NCI-H146 (cell line): ENCODE data around the gene PDC.
"Not testable (repeated sequence)": the region's sequence is repeated elsewhere in the genome, so short reads cannot be mapped to it uniquely, and the experiment has no call there.

ENCODE experiments used
- DNase-seq: peaks from one replicate; lab custom pipeline; 2025; lab: John Stamatoyannopoulos, UW

The PDC gene

DNA sequence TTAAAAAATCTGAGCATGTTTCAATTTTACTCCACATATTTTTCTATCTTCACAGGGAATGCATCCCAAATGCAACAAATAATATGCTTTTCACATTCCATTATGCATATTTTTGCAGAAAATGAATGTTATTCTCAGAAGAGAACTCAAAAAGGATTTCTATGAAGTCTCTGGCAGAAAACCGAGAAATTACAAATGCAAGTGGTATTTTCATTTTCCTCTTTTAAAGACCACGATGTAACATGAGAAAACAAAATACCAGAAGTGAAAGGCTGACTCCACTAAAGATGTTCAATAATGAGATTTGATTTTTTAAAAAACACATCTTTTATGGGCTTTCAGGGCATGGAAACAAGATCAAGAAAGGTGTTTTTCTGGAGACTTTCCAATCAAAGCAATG lies 5.0 kb upstream of the PDC start:
- no peak for DNase-seq

DNA sequence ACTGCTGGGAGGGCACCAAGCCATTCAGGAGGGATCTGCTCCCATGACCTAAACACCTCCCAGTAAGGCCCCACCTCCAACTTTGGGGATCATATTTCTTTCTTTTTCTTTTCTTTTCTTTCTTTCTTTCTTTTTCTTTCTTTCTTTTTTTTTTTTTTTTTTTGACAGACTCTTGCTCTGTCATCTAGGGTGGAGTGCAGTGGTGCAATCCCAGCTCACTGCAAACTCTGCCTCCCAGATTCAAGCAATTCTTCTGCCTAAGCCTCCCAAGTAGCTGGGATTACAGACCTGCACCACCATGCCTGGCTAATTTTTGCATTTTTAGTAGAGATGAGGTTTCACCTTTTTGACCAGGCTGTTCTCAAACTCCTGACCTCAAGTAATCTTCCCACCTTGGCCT lies 4.6 kb upstream of the PDC start:
- DNase-seq: not testable (repeated sequence)

- no peak for DNase-seq
Observed at GRCh38 chr1:186463926-186464325, 3.0 kb upstream of the PDC start.

- no peak for DNase-seq
Observed at GRCh38 chr1:186463511-186463910, 2.6 kb upstream of the PDC start.

- DNase-seq: not testable (repeated sequence)
Observed at GRCh38 chr1:186459161-186459560, 1.8 kb downstream of the PDC start.

DNA sequence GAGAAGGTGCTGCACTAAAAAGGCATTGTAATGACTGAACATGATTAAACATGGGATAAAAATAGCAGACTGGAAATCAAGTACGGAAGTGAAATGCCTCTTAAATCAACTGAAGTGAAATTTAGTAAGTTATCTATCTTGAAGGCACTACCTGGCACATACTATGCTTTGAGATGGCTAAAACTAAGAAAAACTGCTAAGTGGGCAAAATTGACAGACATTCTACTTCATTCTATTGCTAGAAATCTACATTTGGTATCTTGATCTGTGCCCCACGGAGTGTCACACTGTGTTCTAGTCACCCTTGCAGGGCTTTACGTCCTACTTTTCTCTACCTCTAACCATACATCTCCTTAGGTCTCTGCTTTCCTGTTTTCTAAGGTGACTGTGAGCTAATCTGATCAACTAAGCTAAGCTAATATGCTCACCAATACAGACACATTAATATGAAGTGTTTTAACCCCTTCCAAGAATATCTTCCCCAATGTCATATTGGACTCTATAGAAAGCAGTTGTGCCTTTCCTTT lies 4.1 kb downstream of the PDC start:
- DNase-seq: no peak

- no peak for DNase-seq
Observed at GRCh38 chr1:186454981-186455380, 5.9 kb downstream of the PDC start.

DNA sequence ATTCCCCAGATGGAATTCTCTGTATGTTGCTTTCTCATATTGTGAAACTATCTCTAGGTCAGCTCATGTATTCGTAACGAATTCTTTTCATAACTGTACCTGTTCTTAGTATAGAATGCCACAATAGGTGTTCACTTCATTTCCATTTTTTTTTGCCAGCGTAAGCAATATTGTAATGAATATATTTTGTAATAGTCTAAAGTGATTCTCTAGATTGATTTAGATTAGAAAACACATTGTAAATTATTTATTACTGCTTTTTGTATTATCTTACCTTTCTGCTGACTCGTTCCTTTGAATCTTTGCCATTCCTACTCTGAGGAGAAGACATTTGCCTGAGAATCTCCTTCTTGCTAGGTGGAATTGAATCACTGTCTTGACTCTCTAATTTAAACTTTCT lies 14.8 kb downstream of the PDC start:
- DNase-seq: no peak

DNA sequence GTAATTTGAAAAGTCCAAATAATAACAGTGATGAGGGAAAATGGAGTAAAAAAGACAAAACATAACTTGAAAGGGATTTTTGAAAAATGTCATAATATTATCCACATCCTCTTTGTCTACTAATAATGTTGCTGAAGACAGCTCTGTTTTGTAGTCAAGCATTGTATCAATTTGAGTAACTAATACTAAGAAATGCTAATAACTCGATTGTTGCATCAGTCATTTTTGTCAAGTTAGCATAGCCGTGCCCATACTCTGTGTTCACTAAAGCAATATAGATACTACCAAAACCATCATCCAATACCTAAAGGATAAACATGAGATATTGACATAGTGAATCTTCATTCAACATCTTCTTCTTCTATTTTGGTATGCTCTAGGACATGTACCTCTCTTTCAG lies 17.3 kb downstream of the PDC start:
- DNase-seq: no peak

DNA sequence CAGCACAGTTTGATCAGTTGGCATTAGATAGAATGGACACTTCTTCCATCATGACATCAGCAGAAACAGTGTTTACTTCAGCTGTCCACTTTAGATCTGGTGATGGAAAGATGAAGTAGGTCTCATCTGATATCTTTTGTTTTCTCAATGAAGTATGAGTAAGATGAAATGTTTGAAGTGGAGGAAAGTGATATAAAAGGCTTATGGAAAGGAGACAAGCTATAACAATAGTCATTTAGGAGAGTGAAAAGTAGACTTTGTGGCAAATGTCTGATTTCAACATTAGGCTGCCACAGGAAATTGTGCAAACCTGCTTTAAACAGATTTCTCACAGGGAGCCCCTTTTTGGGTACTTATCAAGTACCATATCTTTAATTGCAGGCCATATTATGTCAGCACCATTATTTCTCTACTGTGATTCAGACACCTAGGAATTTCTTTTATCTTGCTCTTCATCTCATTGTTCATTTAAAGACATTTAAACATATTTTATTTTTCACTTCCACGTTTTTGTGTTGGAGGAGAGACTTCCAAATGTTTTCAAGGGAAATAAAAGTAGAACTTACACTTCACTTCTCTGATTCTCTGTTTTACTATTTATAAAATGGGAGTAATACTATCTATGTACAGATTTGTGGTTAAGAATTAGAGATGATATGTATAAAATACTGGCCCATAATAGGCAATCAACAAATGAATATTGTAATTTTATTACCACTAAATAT lies 18.1 kb downstream of the PDC start:
- DNase-seq: no peak

- peak; percentile 35 for DNase-seq
Observed at GRCh38 chr1:186440584-186440983, 20.3 kb downstream of the PDC start.

DNA sequence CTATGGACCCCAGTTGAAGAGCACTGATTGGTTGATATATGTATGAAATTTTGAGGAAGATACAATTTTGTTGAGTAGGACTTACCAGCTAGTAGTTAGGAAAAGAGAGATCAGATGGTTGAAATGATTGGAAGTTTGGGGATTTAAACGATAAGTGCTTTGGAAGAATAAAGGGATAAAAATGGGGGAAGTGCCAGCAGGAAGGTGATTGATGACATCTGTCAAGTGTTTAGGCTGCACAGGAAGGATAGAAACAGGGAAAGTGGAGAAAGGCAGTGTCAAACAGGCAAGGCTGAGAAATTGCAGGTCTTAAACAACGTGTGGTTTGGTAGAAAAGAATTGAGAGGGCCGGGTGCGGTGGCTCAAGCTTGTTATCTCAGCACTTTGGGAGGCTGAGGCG lies 22.3 kb downstream of the PDC start:
- DNase-seq: no peak

DNA sequence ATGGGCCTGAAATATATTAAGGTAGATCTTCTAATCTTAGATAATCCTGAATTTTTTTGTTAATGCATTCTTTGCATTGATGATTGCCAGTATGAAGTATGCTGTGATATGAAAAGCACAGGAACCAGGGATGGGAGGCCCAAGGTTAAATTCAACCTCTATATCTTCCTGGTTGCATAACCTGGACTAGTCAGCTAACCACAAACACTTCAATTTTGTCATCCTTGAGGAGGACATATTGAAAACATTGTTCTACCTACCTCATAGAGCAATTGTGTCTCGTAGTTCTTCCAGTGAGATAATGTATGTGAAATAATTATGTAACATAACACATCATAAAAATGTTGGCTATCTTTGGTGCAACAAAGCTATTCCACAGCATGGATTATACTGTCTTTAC lies 25.6 kb downstream of the PDC start:
- DNase-seq: no peak

DNA sequence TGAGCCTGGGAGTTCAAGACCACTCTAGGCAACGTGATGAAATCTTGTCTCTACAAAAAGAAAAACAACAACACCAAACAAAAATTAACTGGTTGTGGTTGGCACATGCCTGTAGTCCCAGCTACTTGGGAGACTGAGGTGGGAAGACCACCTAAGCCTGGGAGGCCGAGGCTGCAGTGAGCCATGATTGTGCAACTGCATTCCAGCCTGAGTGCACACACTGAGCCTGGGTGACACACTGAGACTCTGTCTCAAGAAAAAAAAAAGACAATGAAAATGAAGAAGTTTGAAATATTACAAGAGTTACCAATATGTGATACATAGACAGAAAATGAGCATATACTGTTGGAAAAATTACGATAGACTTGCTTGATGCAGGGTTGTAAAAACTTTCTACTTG lies 31.9 kb downstream of the PDC start:
- no peak for DNase-seq

DNA sequence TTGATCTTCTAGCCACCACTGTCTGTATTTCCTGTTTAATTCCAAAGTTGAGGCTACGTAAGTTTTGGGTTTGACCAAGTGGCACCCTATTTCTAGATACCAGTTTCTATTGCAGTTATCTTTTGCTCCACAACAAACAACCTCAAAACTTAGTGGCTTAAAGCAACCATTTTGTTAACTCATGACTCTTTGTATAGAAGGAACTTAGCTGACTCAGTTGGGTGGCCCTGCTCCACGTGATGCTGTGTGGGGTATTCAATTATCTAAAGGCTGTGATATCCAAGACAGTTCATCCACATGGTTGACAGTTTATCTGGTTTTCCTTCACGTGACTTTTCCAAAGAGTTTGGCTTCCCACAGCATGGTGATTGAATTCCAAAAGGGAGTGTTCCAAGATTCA lies 34.8 kb downstream of the PDC start:
- DNase-seq: no peak

DNA sequence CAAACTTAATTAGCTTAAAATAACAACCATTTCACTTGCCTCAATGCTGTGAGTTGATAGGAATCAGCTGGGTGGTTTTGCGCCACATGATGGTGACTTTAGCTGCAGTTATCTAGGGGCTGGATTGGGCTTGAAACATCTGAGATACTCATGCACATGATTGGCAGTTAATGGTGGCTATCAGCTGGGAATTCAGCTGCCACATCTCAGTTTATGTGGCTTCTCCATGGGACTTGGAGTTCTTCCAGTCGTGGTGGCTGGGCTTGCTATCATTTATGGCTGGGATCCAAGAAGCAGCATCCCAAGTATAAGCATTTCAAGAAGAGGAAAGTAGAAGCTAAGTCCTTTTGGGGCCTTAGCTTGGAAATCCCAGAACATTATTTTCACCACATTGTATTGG lies 36.4 kb downstream of the PDC start:
- no peak for DNase-seq

DNA sequence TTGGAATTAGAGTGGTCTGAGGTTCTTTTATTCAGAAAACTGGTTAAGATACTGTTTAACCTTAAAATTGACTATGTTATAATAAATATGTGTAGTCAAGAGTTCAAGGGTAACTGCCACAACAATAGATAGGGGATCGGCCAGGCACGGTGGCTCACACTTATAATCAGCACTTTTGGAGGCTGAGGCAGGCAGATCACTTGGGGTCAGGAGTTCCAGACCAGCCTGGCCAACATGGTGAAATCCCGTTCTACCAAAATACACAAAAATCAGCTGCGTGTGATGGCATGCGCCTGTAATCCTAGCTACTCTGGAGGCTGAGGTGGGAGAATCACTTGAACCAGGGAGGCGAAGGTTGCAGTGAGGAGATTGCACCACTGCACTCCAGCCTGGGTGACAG lies 39.5 kb downstream of the PDC start:
- no peak for DNase-seq

GRCh38 chr1:186420923-186421322 lies 40.0 kb downstream of the PDC start:
- no peak for DNase-seq

DNA sequence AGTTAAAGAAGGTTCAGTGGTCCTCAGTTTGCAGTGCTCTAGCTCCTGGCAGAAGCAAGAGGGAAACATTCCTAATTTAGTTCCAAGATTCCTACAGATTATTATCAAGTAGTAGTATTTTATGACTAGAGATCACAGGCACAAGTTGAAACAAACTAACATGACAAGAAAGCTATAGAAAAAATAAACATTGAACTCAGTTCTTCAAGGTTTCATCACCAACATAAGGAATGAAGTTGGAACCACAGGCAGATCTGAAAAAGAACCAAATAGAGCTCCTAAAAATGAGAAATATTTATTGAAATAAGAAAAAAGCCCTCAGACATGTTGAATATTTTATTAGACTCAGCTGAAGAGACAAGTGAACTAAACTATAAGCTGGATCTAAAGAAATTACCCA lies 40.6 kb downstream of the PDC start:
- DNase-seq: no peak

- DNase-seq: no peak
Observed at GRCh38 chr1:186418503-186418902, 42.4 kb downstream of the PDC start.

DNA sequence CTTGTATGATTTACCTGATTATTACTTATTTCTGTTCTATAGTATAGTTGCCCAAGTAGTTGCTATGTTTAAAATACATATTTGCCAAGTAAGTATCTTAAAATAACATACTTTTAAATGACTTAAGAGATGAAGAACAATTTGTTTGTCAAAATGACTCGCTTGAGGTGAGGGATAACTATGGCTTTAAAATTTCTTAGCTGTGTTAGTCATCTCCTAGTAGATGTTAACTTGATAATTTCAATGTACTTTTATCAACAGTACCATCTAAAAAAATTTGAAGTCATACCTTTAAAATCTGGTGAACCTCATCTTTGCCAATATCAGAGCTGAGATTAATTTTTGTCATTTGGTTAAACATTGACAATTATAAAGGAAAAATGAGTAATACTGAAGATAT lies 47.6 kb downstream of the PDC start:
- no peak for DNase-seq

DNA sequence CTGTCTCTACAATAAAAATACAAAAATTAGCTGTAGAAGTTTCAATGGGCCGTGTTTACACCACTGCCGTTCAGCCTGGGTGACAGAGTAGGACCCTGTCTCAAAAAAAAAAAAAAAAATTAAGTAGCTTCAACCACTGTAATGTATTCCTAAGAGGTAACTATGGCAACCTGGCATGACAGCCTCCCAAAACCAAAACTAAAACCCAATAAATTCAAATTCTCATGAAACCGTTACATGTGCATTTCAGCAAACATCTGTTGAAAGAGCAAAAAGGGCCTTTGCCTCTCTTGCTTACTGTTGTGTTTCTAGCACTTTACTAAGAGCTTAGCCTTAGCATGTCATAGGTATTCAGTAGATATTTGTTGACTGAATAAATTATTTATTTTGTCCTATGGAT lies 51.8 kb downstream of the PDC start:
- DNase-seq: no peak

DNA sequence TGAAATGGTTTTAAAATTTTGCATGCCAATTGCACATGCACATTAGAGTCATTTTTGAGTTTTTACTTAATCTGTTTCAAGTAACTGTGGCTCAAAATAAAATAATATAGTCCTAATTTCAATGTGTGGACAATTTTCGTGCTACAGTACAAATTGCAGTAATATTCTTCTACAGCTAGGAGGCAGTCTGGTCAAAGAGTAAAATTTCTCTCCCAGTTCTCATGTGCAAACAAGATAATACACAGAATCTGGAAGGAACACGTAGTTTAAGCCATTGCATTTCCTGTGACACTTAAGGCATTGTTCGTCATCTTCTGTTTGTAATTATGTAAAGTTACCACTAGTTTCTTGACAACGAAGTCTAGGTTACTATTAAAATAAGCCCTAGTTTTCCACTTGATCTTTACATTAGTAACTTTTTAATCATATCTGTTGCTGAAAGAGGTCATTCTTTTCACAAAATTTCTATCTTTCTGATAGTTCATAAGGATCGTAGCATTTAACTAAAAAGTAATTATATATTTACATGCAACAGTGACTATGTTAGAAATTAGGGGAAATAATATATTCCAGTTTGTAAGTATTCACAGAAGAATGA lies 56.4 kb downstream of the PDC start:
- DNase-seq: peak; percentile 25

DNA sequence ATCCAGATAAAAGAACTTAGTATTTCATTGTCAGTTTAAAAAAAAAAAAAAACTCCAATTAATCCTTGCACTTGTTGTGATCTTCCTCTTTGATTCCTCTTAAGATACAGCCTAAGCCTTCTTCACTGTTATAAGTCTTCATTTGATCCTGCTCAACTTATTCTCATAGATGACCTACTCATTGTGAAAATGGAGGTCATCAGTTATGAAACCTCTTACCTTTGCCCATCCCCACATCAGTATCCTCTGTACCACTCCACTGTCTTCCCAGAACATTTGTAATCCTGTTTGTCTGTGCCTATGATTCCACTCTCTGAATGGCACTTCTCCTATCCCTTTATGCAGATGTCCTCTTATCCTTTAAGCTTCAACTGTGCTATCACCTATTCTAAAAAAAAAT lies 57.3 kb downstream of the PDC start:
- DNase-seq: no peak
